GM21515 (cell line): ENCODE measurements around the gene ADGRD2.

Experiments
- ATAC-seq: cut with Tn5 transposase; IDR thresholded peaks from one replicate; pipeline ENCODE4 v1.9.1; 2021; ENCODE audit not compliant: unreplicated experiment

Gene ADGRD2

DNA sequence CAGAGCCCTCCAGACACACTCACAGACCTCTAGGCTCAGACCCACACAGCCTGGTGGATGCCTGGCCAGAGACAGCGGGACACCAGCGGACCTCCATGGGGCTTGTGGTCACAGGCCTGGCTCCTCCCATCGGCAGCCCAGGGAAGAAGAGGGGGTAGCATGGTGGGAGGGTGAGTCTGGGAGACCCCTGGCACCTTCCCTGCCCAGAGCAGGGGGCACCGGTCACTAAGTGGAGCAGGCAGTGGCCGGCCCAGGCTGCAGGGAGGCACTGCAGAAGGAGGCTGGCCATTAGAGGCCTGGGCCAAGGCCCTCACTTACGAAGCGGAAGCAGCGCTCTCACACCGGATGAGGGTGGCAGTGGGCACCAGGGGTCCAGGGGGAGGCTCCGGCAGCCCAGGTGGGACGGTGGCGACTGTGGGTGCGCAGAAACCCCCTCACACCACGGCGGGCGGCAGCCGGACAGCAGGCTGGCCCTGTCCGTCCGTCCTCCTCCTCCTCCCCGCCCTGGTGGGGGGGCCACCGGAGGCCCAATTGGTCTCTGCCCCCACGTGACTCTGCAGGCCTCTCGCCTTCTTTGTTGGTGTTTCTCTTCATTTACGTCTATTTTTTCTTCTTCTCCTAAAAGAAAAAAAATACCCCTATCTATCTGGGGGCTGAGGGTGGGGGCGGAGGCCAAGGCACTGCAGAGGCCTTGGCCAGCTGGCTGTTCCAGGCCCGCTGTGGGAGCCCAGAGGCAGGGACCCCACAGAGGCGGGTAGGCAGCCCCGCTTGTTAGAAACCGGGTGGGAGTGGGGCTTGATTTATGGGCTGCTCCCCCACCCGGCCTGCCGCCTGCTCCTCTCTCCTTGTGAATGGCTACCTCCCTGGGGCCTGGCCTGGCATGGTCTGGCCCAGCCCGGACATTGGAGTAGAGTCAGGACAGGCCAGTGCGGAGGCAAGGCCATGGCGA is 57.0 kb downstream of the ADGRD2 start, which contains the start of gene NR5A1:
NR5A1 (minus strand) TSS at position 469 of the 949 bp plus-strand sequence. CDS start 4,004 bp downstream, outside the sequence.
- ATAC-seq = no peak

DNA sequence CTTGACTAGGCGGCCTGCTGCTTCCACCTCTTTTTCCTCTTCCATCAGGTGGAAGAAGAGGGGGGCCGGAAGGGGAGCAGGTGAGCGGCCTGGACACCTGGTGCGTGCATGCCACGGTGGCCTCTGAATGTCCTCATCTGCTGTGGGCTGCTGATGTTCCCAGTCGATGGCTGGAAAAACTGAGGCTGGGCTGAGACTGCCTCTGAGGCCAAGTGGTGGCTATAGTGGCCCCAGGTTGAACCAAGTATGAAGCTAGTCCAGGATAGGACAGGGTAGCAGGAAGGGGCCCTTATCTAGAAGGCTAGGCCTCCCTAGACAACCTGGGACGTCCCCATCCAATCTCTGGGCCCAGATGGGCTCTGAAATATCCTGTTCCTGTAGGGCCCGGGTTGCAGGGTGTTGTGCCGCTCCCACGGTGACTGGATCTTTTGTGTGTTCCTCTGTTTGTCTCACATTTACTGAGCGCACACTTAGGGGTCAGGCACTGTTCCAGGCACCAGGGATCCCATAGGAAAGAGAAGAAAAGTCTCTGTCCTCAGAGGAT is 57.7 kb downstream of the ADGRD2 start:
- no peak for ATAC-seq

DNA sequence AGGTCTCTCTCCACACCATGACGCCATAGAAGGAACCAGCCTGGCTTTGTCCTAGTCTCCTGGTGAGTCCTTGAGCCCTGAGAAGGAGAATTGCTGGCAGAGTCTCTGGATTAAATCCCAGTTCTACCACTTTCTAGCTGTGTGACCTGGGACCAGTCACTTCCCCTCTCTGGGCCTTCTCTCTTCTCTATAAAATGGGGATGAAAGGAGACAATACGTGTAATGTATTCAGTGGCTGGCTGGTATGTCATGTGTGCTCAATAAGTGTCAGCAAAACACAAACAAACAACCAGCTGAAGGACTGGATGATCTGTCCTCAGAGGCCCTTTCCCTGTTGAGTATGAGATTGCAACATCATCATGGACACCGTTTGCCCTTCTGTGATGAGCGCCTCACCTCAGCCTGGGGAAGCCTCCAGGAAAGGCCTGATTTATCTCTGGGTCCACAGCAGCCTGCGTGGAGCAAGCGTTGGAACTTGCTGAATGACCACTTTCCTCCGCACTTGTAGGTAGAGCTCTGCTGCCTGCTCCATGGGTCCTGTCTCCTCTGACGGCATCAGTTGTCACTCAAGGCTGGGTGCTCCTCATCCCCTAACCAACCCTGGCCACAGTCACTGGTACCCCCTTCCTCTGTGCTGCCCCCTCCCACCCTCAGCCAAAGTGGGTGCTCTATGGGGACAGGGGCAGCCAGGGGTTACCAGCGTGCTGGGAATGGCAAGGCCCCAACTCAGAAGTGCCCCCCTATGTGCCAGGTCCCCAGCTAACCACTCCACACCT is 60.6 kb downstream of the ADGRD2 start:
- no peak for ATAC-seq

DNA sequence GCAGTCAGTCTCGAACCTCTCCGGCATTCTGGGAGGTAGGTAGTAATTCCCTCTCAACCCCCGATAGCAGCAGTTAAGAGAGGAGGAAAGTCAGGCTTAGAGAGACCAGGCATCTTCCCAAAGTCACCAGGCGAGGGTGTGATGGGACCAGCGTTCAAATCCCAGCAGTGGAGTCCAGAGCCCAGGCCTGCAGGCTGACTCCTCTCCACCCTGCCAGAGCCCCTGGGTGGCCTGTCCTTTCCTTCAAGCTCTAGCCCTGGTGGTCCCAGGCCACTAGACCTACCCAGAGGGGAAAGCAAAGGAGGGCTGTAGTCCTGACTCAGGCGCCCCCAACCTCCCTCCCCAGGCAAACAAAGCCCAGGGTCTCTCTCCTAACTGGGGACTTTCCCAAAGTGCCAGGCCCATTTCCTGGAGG is 61.2 kb downstream of the ADGRD2 start:
- ATAC-seq = no peak

DNA sequence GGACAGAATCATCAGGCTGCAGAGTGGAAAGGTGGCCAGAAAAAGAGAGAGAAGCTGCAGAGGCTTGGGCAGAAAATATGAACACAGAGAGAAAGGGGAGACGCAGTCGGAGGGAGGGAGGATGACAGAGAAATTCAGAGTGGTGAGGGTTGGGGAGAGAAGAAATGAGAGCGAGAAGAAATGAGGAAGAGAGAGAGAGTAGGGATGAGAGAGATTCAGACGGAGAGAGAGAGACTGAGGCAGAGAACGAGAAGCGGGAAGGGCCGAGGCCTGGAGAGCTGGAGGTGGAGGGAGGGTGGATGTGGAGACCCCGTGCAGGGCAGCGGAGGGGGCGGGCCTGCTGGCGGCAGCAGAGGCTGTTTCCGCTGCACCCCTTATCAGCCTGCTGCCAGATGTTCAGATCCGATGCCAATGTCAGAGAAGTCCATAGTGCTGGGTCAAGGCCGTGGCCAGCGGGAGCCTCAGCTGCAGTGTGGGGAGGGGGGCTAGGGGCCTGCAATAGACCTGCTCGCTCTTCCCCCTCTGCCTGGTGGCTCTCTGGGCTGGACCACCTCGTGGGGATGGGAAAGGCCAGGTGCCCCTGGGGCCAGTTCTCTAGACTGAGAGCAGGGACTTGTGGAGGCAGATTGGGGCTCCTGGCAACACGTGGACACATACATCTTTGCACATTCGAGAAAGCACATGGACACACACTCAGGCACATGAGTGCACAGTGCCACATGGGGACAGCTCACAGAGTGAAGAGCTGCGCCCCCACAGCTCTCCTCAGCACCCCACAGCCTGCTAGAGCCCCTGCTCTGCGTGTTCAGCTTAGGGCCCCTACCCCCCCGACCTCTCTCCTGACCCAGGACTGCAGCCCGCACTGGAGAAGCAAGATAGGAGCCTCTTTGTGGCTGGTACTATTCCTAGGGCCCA is 61.9 kb downstream of the ADGRD2 start:
- no peak for ATAC-seq

DNA sequence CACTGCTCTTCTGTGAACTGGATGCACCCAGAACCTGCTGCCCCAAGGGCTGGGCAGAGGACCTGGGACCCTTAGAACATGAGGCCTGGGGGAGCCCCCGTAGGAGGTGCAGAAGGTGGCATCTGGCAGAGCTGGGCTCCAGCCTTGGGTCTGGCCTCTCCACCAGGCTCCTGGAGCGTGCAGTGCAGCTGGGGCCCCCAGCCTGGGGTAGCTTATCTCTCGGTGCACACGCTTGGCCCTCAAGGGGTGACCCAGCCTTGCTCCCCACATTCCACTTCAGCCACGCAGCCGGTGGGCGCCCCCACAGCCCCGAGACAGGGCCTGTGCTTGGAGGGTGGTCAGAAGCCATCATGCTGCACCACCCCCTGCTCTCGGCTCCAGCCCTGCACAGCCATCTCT is 62.6 kb downstream of the ADGRD2 start:
- no peak for ATAC-seq

DNA sequence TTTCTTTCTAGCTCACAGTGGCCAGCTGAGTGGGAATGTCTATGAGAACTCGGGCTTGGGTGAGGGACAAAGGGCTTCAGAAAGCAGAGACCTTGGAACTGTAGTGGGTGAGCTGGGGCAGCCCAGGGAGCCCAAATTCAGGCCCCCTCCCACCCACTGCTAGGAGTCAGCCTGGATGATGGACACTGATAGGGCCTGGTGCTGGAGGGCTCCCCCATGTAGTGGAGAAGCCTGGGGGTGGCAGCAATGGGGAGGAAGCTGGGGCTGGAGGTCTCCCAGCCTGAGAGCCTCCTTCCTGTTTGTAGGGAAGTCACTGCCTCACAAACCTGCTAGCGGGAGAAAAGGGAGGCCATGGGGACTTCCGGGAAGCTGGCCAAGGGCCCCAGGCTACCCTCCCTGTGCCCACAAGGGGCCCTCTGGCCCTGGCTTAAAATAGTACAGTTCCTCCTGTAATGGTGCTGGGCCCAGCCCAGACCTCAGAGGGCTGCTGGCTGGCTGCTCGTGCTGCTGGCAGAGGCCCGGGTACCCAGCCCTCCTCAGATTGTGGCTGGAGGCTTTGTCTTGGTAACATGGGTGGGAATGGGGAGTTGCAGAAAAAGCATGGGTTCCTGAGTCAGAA is 63.2 kb downstream of the ADGRD2 start:
- no peak for ATAC-seq

DNA sequence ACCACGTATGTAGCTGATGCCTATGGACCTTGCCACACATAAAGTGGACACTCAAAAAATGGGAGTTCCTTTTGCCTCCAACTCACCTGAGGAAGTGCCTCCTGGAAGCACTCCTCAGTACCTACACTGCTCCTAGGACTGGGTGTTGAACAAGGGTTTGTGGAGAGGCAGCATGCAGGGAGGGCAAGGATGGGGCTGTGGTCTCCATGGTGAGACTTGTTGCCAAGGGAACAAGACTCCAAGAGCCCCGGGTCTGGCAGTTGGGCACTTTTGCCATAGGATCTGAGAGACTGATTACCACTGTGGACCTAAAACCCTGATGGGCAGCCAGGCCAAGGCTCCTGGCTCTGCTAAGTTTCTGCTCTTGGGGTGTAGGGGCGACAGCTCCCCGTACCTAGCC is 63.9 kb downstream of the ADGRD2 start:
- no peak for ATAC-seq

DNA sequence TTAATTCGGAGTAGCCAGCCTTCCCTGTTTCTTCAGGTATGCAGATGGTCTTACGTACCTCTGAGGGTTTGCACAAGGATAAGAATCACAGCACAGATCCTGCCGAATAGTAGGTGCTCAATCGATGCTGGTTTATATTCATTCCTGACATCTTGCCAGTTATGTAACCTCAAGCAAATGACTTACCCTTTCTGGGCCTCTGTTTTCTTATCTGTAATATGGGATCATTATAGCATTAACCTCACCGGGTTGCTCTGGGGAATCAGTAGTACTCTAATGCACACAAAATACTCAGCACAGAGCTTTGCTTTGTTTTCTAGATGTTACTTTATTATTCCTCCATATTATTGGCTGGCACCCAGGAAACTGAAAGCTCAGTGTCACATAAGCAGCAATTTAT is 64.6 kb downstream of the ADGRD2 start:
- no peak for ATAC-seq

DNA sequence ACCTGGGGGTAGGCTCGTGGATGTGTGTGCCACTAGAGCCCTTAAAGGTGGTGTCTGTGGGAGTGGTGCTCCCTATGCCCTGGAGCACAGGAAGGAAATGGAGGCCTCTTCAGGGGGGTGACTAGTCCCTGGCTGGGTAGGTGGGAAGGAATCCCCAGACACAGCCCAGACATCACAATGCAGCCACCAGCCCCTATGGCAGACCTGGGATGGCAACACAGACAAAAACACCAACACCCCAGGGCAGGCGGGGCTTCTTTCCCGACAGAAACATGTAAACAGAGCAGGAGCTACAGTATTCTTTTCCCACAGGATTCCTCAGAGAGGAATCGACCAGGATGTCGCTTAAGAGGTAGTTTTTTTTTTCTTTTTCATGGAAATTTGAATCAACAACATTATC is 67.3 kb downstream of the ADGRD2 start:
- ATAC-seq = no peak

DNA sequence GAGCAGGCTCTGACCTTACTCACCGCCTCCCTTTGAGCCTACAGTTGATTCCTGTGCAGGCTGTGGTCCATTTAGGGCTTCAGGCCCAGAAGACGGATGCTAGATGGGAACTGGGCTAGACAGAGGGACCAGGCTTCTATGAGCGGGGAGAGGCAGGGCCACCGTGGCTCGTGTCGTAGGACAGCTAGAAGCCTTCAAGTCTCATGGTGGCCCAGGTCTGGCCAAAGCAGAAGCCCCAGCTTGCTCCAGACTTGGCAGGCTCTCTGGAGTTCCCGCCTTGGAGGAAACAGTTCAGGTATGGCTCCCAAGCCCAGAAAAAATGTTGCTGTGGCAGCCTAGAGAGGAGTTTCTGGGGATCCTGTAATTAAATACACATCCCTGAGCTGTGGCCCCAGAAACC is 67.9 kb downstream of the ADGRD2 start:
- no peak for ATAC-seq

DNA sequence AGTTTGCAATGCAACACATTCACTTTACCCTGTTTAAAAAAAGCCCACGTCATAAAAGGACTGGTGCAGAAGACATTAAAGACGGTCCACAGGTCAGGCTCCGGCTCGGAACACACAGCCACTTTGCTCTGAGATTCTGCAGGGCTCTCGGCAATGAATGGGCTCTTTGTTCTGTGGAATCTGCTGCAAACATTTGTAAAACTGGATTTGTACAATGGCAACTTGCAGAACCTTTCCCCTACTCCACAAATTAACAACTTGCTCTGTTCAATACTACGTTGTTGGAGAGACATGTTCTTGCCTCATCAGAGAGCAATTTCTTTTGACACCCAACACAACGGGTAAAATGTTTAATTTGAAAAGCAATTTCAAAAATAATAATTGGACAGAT is 70.0 kb downstream of the ADGRD2 start:
- ATAC-seq = no peak

DNA sequence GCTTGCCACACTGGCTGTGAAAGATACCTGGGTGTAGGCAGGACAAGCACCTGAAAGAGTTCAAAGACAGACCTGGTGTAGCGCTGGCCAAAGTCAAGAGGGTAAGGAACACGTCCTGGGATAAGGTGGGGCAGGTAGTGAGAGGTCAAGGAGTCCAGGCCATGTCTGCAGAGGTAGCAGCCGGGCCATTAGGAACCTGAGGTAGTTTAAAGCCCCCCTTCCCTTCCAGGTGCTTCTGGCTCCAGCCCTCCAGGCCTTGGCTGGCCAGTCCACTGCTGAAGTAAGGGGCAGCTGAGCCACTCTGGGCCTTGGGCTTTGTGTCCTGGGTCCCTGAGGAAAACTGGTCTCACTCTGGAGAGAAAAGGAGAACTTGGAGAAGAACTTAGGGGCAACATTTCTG is 70.9 kb downstream of the ADGRD2 start:
- no peak for ATAC-seq

DNA sequence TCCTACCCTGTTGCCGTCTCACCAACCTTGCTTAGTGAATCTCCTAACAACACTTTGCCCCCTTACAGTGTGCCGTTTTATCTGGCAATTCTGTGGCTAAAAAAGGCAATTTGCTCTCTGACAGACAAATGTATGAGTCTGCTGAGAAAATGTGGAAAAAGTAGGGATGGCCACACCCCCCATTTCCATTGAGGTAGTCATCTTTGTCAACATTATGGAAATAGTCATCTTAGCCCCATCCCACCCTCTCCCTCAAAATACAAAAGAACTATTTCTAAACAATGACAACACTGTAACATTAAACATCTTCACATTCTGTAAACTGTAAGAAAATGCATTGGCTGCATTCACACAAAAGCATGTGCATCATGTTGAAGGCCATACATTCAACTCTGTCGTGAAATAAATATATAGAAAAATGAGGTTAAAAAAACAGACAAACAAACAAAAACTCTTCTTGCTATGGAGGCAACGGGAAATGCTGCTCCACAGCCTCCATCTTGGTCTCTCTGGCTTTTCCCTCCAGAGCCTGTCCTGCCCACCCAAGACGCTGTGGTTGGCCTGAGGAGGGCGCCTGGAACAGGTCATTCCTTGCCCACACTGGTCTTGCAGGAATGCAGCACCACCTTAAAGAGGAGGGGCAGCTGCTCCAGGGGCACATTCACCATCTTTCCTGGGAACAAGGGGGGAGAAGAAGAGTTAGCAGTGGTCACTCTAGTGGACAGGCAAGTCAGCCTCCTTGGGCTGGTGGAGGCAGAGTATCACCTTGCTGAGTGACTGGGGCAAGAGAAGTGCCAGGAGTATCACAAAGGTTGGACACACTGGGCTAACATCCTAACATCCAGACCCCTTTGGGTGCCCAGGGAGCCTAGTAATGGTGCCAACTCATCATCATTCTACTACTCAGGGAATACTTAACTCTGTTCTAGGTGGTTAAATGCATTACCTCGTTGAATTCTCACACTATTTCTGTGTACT is 72.2 kb downstream of the ADGRD2 start:
- no peak for ATAC-seq

DNA sequence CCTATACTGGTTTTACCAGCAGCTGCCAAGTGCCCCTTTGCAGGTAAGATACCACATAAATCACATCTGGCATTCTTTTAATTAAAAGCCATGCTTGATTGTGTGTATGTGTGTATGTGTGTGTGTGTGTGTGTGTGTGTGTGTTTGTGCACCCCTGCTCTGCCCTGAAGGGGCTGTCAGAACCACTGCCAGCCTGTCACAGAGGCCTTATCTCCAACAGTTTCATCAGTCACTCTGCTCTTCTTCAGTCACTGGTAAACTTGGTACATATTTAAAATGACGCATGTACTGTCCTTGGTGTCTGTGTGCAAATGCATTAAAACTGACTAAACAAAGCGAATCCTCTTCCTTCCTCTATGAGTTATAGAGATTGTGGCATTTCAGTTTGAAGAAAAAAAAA is 75.9 kb downstream of the ADGRD2 start:
- ATAC-seq = no peak

DNA sequence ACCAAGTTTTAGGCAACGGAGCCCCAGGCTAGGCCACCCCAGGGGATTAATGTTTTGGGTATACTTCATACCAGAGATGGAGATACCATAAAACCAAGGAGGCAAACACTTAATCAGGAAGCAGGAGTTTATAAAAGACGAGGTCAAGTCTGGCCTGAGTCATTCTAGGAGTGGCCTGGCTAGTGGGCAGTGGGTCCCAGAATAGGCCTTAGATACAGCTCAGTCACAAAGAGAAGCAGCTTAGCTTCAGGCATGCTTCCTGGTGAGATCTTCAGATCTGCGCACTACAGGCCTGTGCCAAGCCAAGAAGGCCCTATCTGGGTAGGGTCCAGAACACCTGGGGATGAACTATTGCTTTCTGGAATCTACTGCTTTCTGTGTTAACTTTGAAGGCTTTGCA is 77.5 kb downstream of the ADGRD2 start:
- no peak for ATAC-seq
